ENCODE data around the gene APCDD1L.

The APCDD1L gene

GRCh38 chr20:58450254-58450653, 64.9 kb downstream of the APCDD1L start:
- WGBS (ENCODE audit: extremely low coverage, insufficient coverage, low lambda C conversion rate) = no CpG with 5 or more reads among the region's 10 CpGs
- H3K27ac ChIP-seq (ENCODE audit: low read depth, low read length) = no peak overlapping the region

GRCh38 chr20:58449681-58450221, 65.4 kb downstream of the APCDD1L start:
- H2BK120ac ChIP-seq (ENCODE audit: low read depth, low read length) = no peak overlapping the region
- no peaks in the 10 kb centered on the region for H3K79me2 ChIP-seq (ENCODE audit: control insufficient read depth, insufficient read depth, low read length)
- H3K4me2 ChIP-seq (ENCODE audit: low read length) = no peak overlapping the region
- peaks cover 10% of the 10 kb centered on the region for H3K4me1 ChIP-seq (ENCODE audit: control insufficient read depth, low read depth, low read length)
- no peak overlapping the region for H3K27ac ChIP-seq (ENCODE audit: low read depth, low read length)
- H3K56ac ChIP-seq (ENCODE audit: low read length) = no peak overlapping the region
- H2BK15ac ChIP-seq (replicated peaks; ENCODE audit: low read depth) = no peak overlapping the region
- no peak overlapping the region for H2AK5ac ChIP-seq (ENCODE audit: low read length)
- H3K4ac ChIP-seq (ENCODE audit: low read depth, low read length) = no peak overlapping the region
- no CpG with 5 or more reads among the region's 10 CpGs for WGBS (ENCODE audit: extremely low coverage, insufficient coverage, low lambda C conversion rate)
- no peak overlapping the region for H4K5ac ChIP-seq (ENCODE audit: low read length)
- H2BK5ac ChIP-seq (ENCODE audit: low read length) = no peak overlapping the region
- H3K9ac ChIP-seq (ENCODE audit: low read length) = no peak overlapping the region
- no peaks in the 10 kb centered on the region for H3K27me3 ChIP-seq (ENCODE audit: insufficient read depth, low read length, poor library complexity)
- H4K8ac ChIP-seq (ENCODE audit: low read depth, low read length) = no peak overlapping the region
- H3K23ac ChIP-seq (ENCODE audit: low read length) = no peak overlapping the region
- no peaks in the 10 kb centered on the region for H3K79me1 ChIP-seq (ENCODE audit: low read length)
- no peaks in the 10 kb centered on the region for H3K36me3 ChIP-seq (ENCODE audit: control insufficient read depth, insufficient read depth, low read length)
- H3K18ac ChIP-seq (ENCODE audit: low read length) = no peak overlapping the region
- H3K4me3 ChIP-seq (ENCODE audit: low read length) = no peak overlapping the region
- no peak for DNase-seq

More at GRCh38 chr20:58450254-58450653, 64.9 kb downstream of the APCDD1L start:
- Histone ChIP-seq H2AK5ac (ENCODE audit: low read length) (no peak overlapping the region), H4K8ac (ENCODE audit: low read depth, low read length) (no peak overlapping the region), H3K23ac (ENCODE audit: low read length) (no peak overlapping the region), H2BK5ac (ENCODE audit: low read length) (no peak overlapping the region), H3K79me2 (ENCODE audit: control insufficient read depth, insufficient read depth, low read length) (no peaks in the 10 kb centered on the region), H3K18ac (ENCODE audit: low read length) (no peak overlapping the region), H3K79me1 (ENCODE audit: low read length) (no peaks in the 10 kb centered on the region), H3K4me2 (ENCODE audit: low read length) (no peak overlapping the region), H3K4me1 (ENCODE audit: control insufficient read depth, low read depth, low read length) (peaks cover 10% of the 10 kb centered on the region), H3K27me3 (ENCODE audit: insufficient read depth, low read length, poor library complexity) (no peaks in the 10 kb centered on the region), H2BK120ac (ENCODE audit: low read depth, low read length) (no peak overlapping the region), H3K4me3 (ENCODE audit: low read length) (no peak overlapping the region), H2BK15ac (replicated peaks; ENCODE audit: low read depth) (no peak overlapping the region), H3K9ac (ENCODE audit: low read length) (no peak overlapping the region), H3K56ac (ENCODE audit: low read length) (no peak overlapping the region), H3K4ac (ENCODE audit: low read depth, low read length) (no peak overlapping the region), H3K36me3 (ENCODE audit: control insufficient read depth, insufficient read depth, low read length) (no peaks in the 10 kb centered on the region), H4K5ac (ENCODE audit: low read length) (no peak overlapping the region)
- no peak for DNase-seq

DNA sequence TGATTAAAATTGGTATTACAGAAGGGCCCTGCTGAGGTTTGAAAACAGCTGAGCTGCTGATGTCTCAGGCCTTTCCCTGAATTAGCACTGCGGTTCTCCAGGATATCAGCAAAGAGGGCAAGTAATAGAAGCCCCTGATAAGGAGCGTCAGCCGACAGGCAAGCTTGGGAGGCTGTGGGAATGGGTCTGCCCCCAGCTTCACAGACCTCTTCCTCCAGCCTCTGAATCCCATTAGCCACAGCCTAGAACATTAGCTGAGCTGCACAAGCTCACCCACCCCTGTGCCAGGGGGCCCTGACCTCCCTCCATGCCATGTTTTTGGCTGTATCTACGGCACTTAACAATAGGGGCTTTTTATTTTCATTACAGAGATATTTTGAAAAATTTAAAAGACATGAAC, 66.2 kb downstream of the APCDD1L start:
- peak; percentile 81 for DNase-seq
- Histone ChIP-seq H3K79me2 (ENCODE audit: control insufficient read depth, insufficient read depth, low read length) (no peaks in the 10 kb centered on the region), H2BK15ac (replicated peaks; ENCODE audit: low read depth) (no peak overlapping the region), H4K5ac (ENCODE audit: low read length) (no peak overlapping the region), H2BK5ac (ENCODE audit: low read length) (no peak overlapping the region), H4K8ac (ENCODE audit: low read depth, low read length) (no peak overlapping the region), H3K56ac (ENCODE audit: low read length) (no peak overlapping the region), H3K4me2 (ENCODE audit: low read length) (no peak overlapping the region), H2BK120ac (ENCODE audit: low read depth, low read length) (no peak overlapping the region), H3K36me3 (ENCODE audit: control insufficient read depth, insufficient read depth, low read length) (no peaks in the 10 kb centered on the region), H3K79me1 (ENCODE audit: low read length) (no peaks in the 10 kb centered on the region), H3K4ac (ENCODE audit: low read depth, low read length) (no peak overlapping the region), H3K4me3 (ENCODE audit: low read length) (no peak overlapping the region), H3K9ac (ENCODE audit: low read length) (no peak overlapping the region), H3K27me3 (ENCODE audit: insufficient read depth, low read length, poor library complexity) (no peaks in the 10 kb centered on the region), H3K4me1 (ENCODE audit: control insufficient read depth, low read depth, low read length) (peaks cover 10% of the 10 kb centered on the region), H2AK5ac (ENCODE audit: low read length) (no peak overlapping the region), H3K27ac (ENCODE audit: low read depth, low read length) (no peak overlapping the region), H3K23ac (ENCODE audit: low read length) (no peak overlapping the region), H3K18ac (ENCODE audit: low read length) (no peak overlapping the region)
- WGBS (ENCODE audit: extremely low coverage, insufficient coverage, low lambda C conversion rate) = no CpG with 5 or more reads among the region's 4 CpGs

DNA sequence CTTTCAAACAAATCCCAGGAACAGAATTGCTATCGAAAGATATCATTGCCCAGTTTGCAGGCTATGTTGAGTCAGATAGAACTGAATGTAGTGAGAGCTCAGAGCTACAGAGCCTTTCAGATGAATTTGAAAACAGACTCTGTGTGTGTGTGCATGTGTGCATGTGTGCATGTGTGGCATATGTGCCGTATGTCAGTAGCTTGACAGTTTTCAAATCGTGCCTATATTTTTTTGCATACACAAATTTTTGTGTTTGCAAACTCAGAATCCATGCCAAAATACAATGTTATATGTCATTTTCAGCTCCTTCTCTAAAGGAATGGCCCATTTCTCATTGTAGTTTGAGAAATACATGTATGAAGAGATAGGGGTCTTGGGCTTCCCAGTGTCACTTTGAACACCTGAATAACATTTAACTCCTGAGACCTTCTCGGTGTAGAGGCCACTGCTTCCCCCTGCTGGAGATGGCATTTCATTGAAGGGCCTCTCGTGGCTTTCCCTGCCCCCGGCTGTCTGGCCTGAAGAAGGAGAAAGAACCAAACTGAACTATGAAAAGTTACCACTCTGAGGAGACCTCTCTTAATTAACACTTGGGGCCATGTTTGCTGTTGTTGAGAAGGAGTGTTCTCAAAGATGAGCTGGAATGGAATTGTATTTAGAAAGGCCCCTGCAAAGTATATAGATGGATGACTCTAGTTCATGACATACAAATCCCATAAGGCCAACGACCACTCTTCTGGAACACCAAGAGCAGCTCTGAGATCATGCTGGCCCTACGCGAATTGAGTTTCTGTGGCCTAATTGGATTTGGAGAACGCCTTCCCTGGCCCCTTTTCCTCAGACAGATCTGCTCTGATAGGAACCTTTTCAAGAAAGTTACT, 67.4 kb downstream of the APCDD1L start:
- Histone ChIP-seq H3K79me1 (ENCODE audit: low read length) (peaks cover 2% of the 10 kb centered on the region), H3K56ac (ENCODE audit: low read length) (peak overlapping the region; percentile 22), H3K18ac (ENCODE audit: low read length) (no peak overlapping the region), H3K4ac (ENCODE audit: low read depth, low read length) (no peak overlapping the region), H2BK120ac (ENCODE audit: low read depth, low read length) (no peak overlapping the region), H2AK5ac (ENCODE audit: low read length) (no peak overlapping the region), H3K23ac (ENCODE audit: low read length) (no peak overlapping the region), H3K4me3 (ENCODE audit: low read length) (no peak overlapping the region), H4K5ac (ENCODE audit: low read length) (no peak overlapping the region), H3K27me3 (ENCODE audit: insufficient read depth, low read length, poor library complexity) (no peaks in the 10 kb centered on the region), H2BK5ac (ENCODE audit: low read length) (no peak overlapping the region), H3K36me3 (ENCODE audit: control insufficient read depth, insufficient read depth, low read length) (no peaks in the 10 kb centered on the region), H3K4me1 (ENCODE audit: control insufficient read depth, low read depth, low read length) (peaks cover 10% of the 10 kb centered on the region), H3K27ac (ENCODE audit: low read depth, low read length) (peak overlapping the region; percentile 53), H3K79me2 (ENCODE audit: control insufficient read depth, insufficient read depth, low read length) (no peaks in the 10 kb centered on the region), H4K8ac (ENCODE audit: low read depth, low read length) (no peak overlapping the region), H3K4me2 (ENCODE audit: low read length) (no peak overlapping the region), H3K9ac (ENCODE audit: low read length) (no peak overlapping the region), H2BK15ac (replicated peaks; ENCODE audit: low read depth) (no peak overlapping the region)
- no CpG with 5 or more reads among the region's 10 CpGs for WGBS (ENCODE audit: extremely low coverage, insufficient coverage, low lambda C conversion rate)
- DNase-seq = peak; percentile 82

GRCh38 chr20:58446960-58447265, 68.3 kb downstream of the APCDD1L start:
- H4K5ac ChIP-seq (ENCODE audit: low read length) = no peak overlapping the region
- no peak overlapping the region for H3K9ac ChIP-seq (ENCODE audit: low read length)
- H3K4me2 ChIP-seq (ENCODE audit: low read length) = no peak overlapping the region
- no peaks in the 10 kb centered on the region for H3K36me3 ChIP-seq (ENCODE audit: control insufficient read depth, insufficient read depth, low read length)
- H3K4me3 ChIP-seq (ENCODE audit: low read length) = no peak overlapping the region
- WGBS (ENCODE audit: extremely low coverage, insufficient coverage, low lambda C conversion rate) = no CpG with 5 or more reads among the region's 7 CpGs
- H2BK120ac ChIP-seq (ENCODE audit: low read depth, low read length) = no peak overlapping the region
- H3K79me2 ChIP-seq (ENCODE audit: control insufficient read depth, insufficient read depth, low read length) = no peaks in the 10 kb centered on the region
- no peaks in the 10 kb centered on the region for H3K27me3 ChIP-seq (ENCODE audit: insufficient read depth, low read length, poor library complexity)
- no peak overlapping the region for H2BK5ac ChIP-seq (ENCODE audit: low read length)
- H3K4ac ChIP-seq (ENCODE audit: low read depth, low read length) = no peak overlapping the region
- H3K4me1 ChIP-seq (ENCODE audit: control insufficient read depth, low read depth, low read length) = peaks cover 4% of the 10 kb centered on the region
- H4K8ac ChIP-seq (ENCODE audit: low read depth, low read length) = no peak overlapping the region
- peaks cover 5% of the 10 kb centered on the region for H3K79me1 ChIP-seq (ENCODE audit: low read length)
- H2AK5ac ChIP-seq (ENCODE audit: low read length) = no peak overlapping the region
- H2BK15ac ChIP-seq (replicated peaks; ENCODE audit: low read depth) = no peak overlapping the region
- H3K27ac ChIP-seq (ENCODE audit: low read depth, low read length) = no peak overlapping the region
- no peak overlapping the region for H3K56ac ChIP-seq (ENCODE audit: low read length)
- no peak overlapping the region for H3K23ac ChIP-seq (ENCODE audit: low read length)
- H3K18ac ChIP-seq (ENCODE audit: low read length) = no peak overlapping the region
- no peak for DNase-seq

All from mesendoderm (in vitro differentiated cells).